Stimulated activated CD8-positive, alpha-beta memory T cell treated with anti-CD3 and anti-CD28 coated beads, Interleukin-4, amount 100 ng/mL, for 1 hour (primary cell): ENCODE results near the gene TJP1.
"Not testable (repeated sequence)": the region's sequence is repeated elsewhere in the genome, so short reads cannot be mapped to it uniquely, and the experiment has no call there.

Source experiments
- DNase-seq, 2 donors: peaks; one replicate each; pipeline ENCODE4 v3.0.0-alpha.2; 2020; ENCODE audit warnings: low read depth in 2 of 2, low spot score in 1 of 2

TJP1 gene

GRCh38 chr15:29670266-29670665, 152.0 kb downstream of the TJP1 start:
- DNase-seq: no peak

GRCh38 chr15:29669823-29670222, 152.4 kb downstream of the TJP1 start:
- DNase-seq: no peak

- DNase-seq: no peak
Observed at GRCh38 chr15:29668120-29668602, 154.1 kb downstream of the TJP1 start.

GRCh38 chr15:29666241-29666640, 156.0 kb downstream of the TJP1 start:
- no peak for DNase-seq

GRCh38 chr15:29665444-29666003, 156.7 kb downstream of the TJP1 start:
- DNase-seq: no peak

- DNase-seq: no peak
Observed at GRCh38 chr15:29664406-29664805, 157.9 kb downstream of the TJP1 start.

- DNase-seq: not testable (repeated sequence)
Observed at GRCh38 chr15:29657476-29657817, 164.8 kb downstream of the TJP1 start.

GRCh38 chr15:29656636-29657475, 165.4 kb downstream of the TJP1 start:
- no peak for DNase-seq

GRCh38 chr15:29652595-29652994, 169.7 kb downstream of the TJP1 start:
- no peak for DNase-seq

GRCh38 chr15:29651476-29652233, 170.6 kb downstream of the TJP1 start:
- DNase-seq: no peak
